Measurements from ENCODE around the gene ITFG1.

DNA sequence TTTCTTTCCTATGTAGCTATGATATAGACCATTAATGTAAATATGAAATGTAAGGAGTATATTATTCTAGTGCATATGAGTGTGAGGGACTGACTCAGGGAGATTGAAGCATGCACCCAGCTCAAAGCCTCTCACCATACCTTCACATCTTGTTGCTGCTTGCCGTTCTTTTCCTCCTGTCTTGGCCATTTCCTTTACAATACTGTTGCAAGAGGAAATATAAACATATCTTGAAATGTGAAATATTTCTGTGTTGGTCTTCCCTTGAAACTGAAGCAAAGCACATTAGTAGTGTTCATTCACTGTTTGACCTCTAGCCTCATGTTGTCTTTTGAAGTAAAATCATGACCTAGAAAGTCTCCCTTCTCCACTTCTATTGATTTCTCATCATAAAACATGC lies 46.8 kb upstream of the ITFG1 start:
- TF ChIP-seq, protein P1, sequence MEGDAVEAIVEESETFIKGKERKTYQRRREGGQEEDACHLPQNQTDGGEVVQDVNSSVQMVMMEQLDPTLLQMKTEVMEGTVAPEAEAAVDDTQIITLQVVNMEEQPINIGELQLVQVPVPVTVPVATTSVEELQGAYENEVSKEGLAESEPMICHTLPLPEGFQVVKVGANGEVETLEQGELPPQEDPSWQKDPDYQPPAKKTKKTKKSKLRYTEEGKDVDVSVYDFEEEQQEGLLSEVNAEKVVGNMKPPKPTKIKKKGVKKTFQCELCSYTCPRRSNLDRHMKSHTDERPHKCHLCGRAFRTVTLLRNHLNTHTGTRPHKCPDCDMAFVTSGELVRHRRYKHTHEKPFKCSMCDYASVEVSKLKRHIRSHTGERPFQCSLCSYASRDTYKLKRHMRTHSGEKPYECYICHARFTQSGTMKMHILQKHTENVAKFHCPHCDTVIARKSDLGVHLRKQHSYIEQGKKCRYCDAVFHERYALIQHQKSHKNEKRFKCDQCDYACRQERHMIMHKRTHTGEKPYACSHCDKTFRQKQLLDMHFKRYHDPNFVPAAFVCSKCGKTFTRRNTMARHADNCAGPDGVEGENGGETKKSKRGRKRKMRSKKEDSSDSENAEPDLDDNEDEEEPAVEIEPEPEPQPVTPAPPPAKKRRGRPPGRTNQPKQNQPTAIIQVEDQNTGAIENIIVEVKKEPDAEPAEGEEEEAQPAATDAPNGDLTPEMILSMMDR (IDR thresholded peaks at IDR 0.05) = no peak
- TF ChIP-seq POLR2A (IDR thresholded peaks at IDR 0.05) (no peak), EP300 (IDR thresholded peaks at IDR 0.05) (no peak), POLR2AphosphoS5 (IDR thresholded peaks at IDR 0.05) (no peak)

Measured in suprapubic skin (tissue), 4 donors.